HG03135 (cell line): ENCODE measurements around the gene SH3RF3.
A peak's percentile ranks its signal among the peaks of the same experiment; 100 is the strongest.
"Not testable (repeated sequence)": the region's sequence is repeated elsewhere in the genome, so short reads cannot be mapped to it uniquely, and the experiment has no call there.

Experiments
- ATAC-seq: cut with Tn5 transposase; IDR thresholded peaks from one replicate; pipeline ENCODE4 v1.9.1; 2021; ENCODE audit warnings: mild to moderate bottlenecking, moderate library complexity; ENCODE audit not compliant: unreplicated experiment

SH3RF3 gene

GRCh38 chr2:109528811-109529501 lies 400.0 kb downstream of the SH3RF3 start:
- no peak for ATAC-seq

DNA sequence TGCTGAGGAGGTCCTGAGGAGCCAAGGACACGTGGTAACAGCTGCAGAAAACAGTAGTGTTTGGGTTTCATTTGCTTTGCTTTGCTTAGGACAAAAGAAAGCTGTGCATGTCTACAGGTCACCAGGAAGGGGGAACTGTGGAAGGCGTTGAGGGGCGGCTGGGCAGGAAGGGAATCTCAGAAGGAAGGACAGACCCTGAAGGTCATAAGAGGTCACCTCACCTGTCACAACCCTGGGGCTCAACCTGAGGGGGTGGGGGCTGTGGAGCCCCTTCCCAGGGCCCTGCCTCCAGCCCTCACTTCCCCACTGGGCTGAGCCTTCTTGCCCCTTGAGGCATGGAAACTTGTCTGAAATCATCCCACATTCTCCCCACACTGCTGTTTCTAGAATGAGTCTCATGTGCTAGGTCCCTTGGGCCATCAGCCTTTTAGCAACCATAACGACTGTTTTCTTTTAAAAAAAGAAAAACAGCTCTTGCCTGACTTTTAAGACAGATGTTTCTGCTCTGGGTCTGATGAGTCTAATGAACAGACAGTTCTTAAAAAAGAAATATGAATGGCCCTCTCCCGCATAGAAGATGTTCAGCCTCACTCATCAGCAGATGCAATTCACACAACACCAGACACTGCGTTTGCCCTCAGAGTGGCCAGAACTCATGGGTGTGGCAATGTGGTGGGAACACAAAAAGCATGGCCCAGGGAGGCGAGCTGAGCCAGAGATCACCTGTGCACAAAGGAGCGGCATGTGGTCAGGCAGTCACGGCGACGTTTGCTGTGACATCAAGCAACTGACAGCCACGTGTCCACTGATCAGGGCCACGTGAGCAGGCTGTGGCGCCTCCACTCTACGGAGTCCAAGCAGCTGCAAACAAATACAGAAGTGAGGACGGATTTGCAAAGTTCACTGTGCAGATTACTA lies 400.8 kb downstream of the SH3RF3 start:
- no peak for ATAC-seq

- no peak for ATAC-seq
These were observed 401.7 kb downstream of the SH3RF3 start for GRCh38 chr2:109530712-109531111.

DNA sequence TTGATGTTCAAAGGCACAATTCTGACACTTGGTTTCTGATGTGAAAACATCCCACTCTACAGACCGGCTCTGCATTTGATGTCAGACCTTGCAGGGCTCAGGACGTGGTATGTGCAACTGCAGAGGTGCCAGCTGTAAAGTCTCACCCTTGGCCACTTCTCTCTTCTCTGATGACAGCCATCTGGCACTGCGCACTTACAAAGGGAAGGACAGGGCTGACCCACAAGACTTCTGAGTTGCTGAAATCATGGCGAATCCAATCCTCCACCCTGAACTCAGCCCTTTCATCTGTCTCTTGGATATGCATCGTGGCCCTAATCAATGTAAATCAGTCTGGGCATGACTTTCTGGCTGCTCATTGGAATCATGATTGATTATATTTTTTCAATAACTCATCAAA lies 402.2 kb downstream of the SH3RF3 start:
- ATAC-seq: no peak

- ATAC-seq: no peak
These were observed 403.1 kb downstream of the SH3RF3 start for GRCh38 chr2:109531896-109532727.

- ATAC-seq: no peak
These were observed 403.7 kb downstream of the SH3RF3 start for GRCh38 chr2:109532728-109533076.

DNA sequence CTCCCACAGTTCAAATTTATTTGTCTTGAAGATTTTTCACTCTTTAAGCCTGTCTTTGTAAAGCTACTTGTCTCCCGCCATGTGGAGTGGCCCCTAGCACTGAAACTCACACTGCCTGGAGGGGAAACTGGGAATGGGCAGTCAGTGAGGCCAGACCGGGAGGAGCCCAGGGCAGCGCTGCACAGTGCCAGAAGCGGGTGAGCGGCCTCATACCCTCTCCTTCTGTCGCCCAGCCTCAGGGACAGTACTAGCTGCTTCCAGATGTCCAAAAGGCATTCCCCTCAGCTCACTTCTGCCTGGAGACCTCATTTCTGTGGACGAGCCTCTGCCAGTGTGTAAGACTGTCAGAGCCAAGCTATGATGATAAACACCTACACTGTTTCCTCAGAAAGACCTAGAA lies 404.8 kb downstream of the SH3RF3 start:
- ATAC-seq: no peak

- ATAC-seq: no peak
These were observed 406.4 kb downstream of the SH3RF3 start for GRCh38 chr2:109535217-109535946.

DNA sequence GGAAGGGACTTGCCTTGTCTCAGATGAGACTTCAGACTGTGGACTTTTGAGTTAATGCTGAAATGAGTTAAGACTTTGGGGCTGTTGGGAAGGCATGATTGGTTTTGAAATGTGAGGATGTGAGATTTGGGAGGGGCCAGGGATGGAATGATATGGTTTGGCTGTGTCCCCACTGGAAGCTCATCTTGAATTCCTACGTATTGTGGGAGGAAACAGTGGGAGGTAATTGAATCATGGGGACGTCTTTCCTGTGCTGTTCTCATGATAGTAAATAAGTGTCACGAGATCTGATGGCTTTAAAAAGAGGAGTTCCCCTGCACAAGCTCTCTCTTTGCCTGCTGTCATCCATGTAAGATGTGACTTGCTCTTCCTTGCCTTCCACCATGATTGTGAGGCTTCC lies 407.6 kb downstream of the SH3RF3 start:
- not testable (repeated sequence) for ATAC-seq

- no peak for ATAC-seq
These were observed 408.7 kb downstream of the SH3RF3 start for GRCh38 chr2:109537565-109538222.

- no peak for ATAC-seq
These were observed 409.5 kb downstream of the SH3RF3 start for GRCh38 chr2:109538546-109538945.

- ATAC-seq: no peak
These were observed 413.4 kb downstream of the SH3RF3 start for GRCh38 chr2:109542384-109542783.

GRCh38 chr2:109545828-109546713 lies 417.1 kb downstream of the SH3RF3 start:
- peak; percentile 67 for ATAC-seq

DNA sequence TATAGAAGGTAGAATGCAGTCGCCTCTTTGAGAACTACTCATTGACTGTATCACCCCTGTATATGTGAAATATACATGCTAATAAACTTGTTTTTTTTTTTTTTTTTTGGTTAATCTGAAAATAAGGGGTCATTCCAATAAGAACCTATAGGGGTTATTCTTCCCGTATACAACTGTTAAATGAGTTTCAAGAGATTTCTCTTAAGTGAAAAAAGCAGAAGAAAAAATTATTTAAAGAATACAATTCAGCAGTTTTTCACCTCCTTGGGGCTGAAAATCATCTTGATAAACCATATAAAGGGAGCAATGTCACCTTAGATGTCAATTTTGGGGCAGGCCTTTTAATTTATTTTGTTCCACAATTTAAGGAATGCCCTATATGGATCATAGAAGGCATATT lies 418.3 kb downstream of the SH3RF3 start:
- no peak for ATAC-seq

DNA sequence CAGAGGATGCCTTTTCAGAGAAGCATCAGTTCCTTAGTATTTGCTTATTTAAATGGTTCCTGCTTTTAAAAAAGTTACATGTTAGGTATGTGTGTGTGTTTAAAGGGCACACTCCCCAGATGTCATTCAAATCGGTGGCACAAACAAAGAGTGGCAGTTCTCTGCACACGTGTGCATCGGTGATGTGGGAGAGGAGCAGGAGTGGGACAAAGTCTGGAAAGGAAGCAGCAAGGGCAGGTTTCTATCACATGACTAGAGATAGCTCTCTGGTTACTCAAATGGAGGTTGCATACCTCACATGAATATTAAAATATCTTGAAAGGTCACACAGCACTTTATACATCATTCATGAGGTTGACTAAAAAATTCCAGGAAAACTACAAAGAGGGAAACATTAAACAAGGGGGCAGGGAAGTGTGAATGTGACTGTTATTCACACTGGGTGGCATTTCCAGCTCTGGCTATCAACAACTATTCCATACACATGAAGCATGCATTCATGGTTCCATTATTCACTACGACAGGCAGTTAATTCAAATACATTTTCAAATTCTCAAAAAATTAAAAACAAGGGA lies 420.1 kb downstream of the SH3RF3 start:
- no peak for ATAC-seq
